T-helper 1 cell treated with Interleukin-12 subunit alpha and Interleukin-12 subunit beta and Interleukin-4 antibody, amounts not matched to agents 30 ng/mL and 1 ng/mL, for 36 hours (primary cell): ENCODE measurements around the gene LIFR. TPM values are rescaled to one million over a fixed set of nuclear protein-coding genes. Genes with fewer than 3 reads are reported as not detected.

Experiments used
- intact Hi-C: fragments of 100-400 bp; cut with micrococcal nuclease; formaldehyde crosslinking; loops from one replicate; pipeline ENCODE4 v1.15.1; 2024
- total RNA-seq: library from RNA; stranded (reverse); gene quantifications from 2 replicates; pipeline ENCODE4 v1.2.3, GENCODE V29; 2022

LIFR gene
- total RNA-seq, 1 donor from 2014 or later: not detected

- intact Hi-C loops: loop anchor here (1.0 to 10.0 kb wide), 3 partner anchors 110 to 523 kb away; partner anchors contain the start of gene RICTOR
Measured at GRCh38 chr5:38551030-38552017, 5.1 kb downstream of the LIFR start.

- intact Hi-C loops: no loop called here
Measured at GRCh38 chr5:38548064-38548759, 8.2 kb downstream of the LIFR start.

GRCh38 chr5:38547257-38547656, 9.2 kb downstream of the LIFR start:
- intact Hi-C loops: no loop called here

GRCh38 chr5:38546691-38547146, 9.7 kb downstream of the LIFR start:
- intact Hi-C loops: no loop called here

GRCh38 chr5:38543886-38544285, 12.6 kb downstream of the LIFR start:
- intact Hi-C loops: no loop called here

- intact Hi-C loops: no loop called here
Measured at GRCh38 chr5:38543074-38543473, 13.4 kb downstream of the LIFR start.

- intact Hi-C loops: no loop called here
Measured at GRCh38 chr5:38541174-38541725, 15.2 kb downstream of the LIFR start.

GRCh38 chr5:38540314-38540713, 16.1 kb downstream of the LIFR start:
- intact Hi-C loops: no loop called here

GRCh38 chr5:38538161-38538560, 18.3 kb downstream of the LIFR start:
- intact Hi-C loops: no loop called here

GRCh38 chr5:38537505-38537904, 18.9 kb downstream of the LIFR start:
- intact Hi-C loops: no loop called here

- intact Hi-C loops: no loop called here
Measured at GRCh38 chr5:38536968-38537367, 19.5 kb downstream of the LIFR start.

- intact Hi-C loops: no loop called here
Measured at GRCh38 chr5:38535845-38536244, 20.6 kb downstream of the LIFR start.

- intact Hi-C loops: no loop called here
Measured at GRCh38 chr5:38535248-38535750, 21.1 kb downstream of the LIFR start.

- intact Hi-C loops: no loop called here
Measured at GRCh38 chr5:38534156-38534453, 22.3 kb downstream of the LIFR start.

- intact Hi-C loops: no loop called here
Measured at GRCh38 chr5:38533286-38534155, 22.9 kb downstream of the LIFR start.

GRCh38 chr5:38532165-38532669, 24.2 kb downstream of the LIFR start:
- intact Hi-C loops: no loop called here

GRCh38 chr5:38531518-38531917, 24.9 kb downstream of the LIFR start:
- intact Hi-C loops: no loop called here

GRCh38 chr5:38529955-38530646, 26.3 kb downstream of the LIFR start:
- intact Hi-C loops: no loop called here

- intact Hi-C loops: no loop called here
Measured at GRCh38 chr5:38528162-38528703, 28.2 kb downstream of the LIFR start.

GRCh38 chr5:38527475-38527874, 29.0 kb downstream of the LIFR start:
- intact Hi-C loops: no loop called here
